Measurements from ENCODE around the gene CTBS. TPM values are rescaled to one million over a fixed set of nuclear protein-coding genes. Genes with fewer than 3 reads are reported as not detected.
A peak's percentile ranks its signal among the peaks of the same experiment; 100 is the strongest.

The CTBS gene
- total and polyA plus RNA-seq, 2 experiments from 2014 or later, result 25.4 to 33.6 TPM

GRCh38 chr1:84569216-84569615, 5.0 kb downstream of the CTBS start:
- DNase-seq (ENCODE audit: low spot score), result no peak
- Histone ChIP-seq H3K27me3 (no peaks in the 10 kb centered on the region), H3K9me2 (replicated peaks; ENCODE audit: insufficient read depth) (no peaks in the 10 kb centered on the region), H3K4me3 (no peak overlapping the region), H3K79me2 (peaks cover 13% of the 10 kb centered on the region), H3K9me3 (ENCODE audit: low read depth) (no peaks in the 10 kb centered on the region), H3K4me2 (no peak overlapping the region), H3K4me1 (ENCODE audit: insufficient read depth) (peaks cover 5% of the 10 kb centered on the region), H3K36me3 (replicated peaks; ENCODE audit: insufficient read depth, low read depth) (no peaks in the 10 kb centered on the region), H3K27ac (no peak overlapping the region), H2AFZ (no peak overlapping the region), H4K20me1 (ENCODE audit: insufficient read depth, poor library complexity, severe bottlenecking) (no peaks in the 10 kb centered on the region)
- TF ChIP-seq EZH2phosphoT487 (IDR thresholded peaks at IDR 0.05; ENCODE audit: low read depth, severe bottlenecking, unreplicated experiment) (no peak), CTCF (IDR thresholded peaks at IDR 0.05; ENCODE audit: poor library complexity) (no peak), EZH2 (IDR thresholded peaks at IDR 0.05; ENCODE audit: borderline replicate concordance) (no peak)

- Histone ChIP-seq H3K27me3 (no peaks in the 10 kb centered on the region), H3K4me3 (no peak overlapping the region), H4K20me1 (ENCODE audit: insufficient read depth, poor library complexity, severe bottlenecking) (no peaks in the 10 kb centered on the region), H3K4me1 (ENCODE audit: insufficient read depth) (no peaks in the 10 kb centered on the region), H2AFZ (no peak overlapping the region), H3K36me3 (replicated peaks; ENCODE audit: insufficient read depth, low read depth) (no peaks in the 10 kb centered on the region), H3K79me2 (no peaks in the 10 kb centered on the region), H3K27ac (no peak overlapping the region), H3K4me2 (no peak overlapping the region), H3K9me2 (replicated peaks; ENCODE audit: insufficient read depth) (no peaks in the 10 kb centered on the region), H3K9me3 (ENCODE audit: low read depth) (no peaks in the 10 kb centered on the region)
- no peak for DNase-seq (ENCODE audit: low spot score)
- WGBS (ENCODE audit: low lambda C conversion rate, missing lambda C conversion rate), result 99% methylated on average over 2 of the region's 2 CpGs
- TF ChIP-seq EZH2 (IDR thresholded peaks at IDR 0.05; ENCODE audit: borderline replicate concordance) (no peak), EZH2phosphoT487 (IDR thresholded peaks at IDR 0.05; ENCODE audit: low read depth, severe bottlenecking, unreplicated experiment) (no peak), CTCF (IDR thresholded peaks at IDR 0.05; ENCODE audit: poor library complexity) (no peak)
Measured at GRCh38 chr1:84550826-84551225, 23.4 kb downstream of the CTBS start.

GRCh38 chr1:84541679-84542078, 32.6 kb downstream of the CTBS start:
- no peaks in the 10 kb centered on the region for H3K79me2 ChIP-seq
- no peaks in the 10 kb centered on the region for H3K27me3 ChIP-seq
- H3K9me3 ChIP-seq (ENCODE audit: low read depth), result no peaks in the 10 kb centered on the region
- no peaks in the 10 kb centered on the region for H3K36me3 ChIP-seq (replicated peaks; ENCODE audit: insufficient read depth, low read depth)
- DNase-seq (ENCODE audit: low spot score), result no peak
- no peak overlapping the region for H3K4me2 ChIP-seq
- H3K4me3 ChIP-seq, result no peak overlapping the region
- TF ChIP-seq CTCF (IDR thresholded peaks at IDR 0.05; ENCODE audit: poor library complexity) (peak; percentile 27), EZH2 (IDR thresholded peaks at IDR 0.05; ENCODE audit: borderline replicate concordance) (no peak)
- H2AFZ ChIP-seq, result no peak overlapping the region
- no peaks in the 10 kb centered on the region for H3K9me2 ChIP-seq (replicated peaks; ENCODE audit: insufficient read depth)
- H3K4me1 ChIP-seq (ENCODE audit: insufficient read depth), result no peaks in the 10 kb centered on the region
- no peaks in the 10 kb centered on the region for H4K20me1 ChIP-seq (ENCODE audit: insufficient read depth, poor library complexity, severe bottlenecking)
- 82% methylated on average over 4 of the region's 4 CpGs for WGBS (ENCODE audit: low lambda C conversion rate, missing lambda C conversion rate)
- H3K27ac ChIP-seq, result peak overlapping the region; percentile 7

- H3K4me1 ChIP-seq (ENCODE audit: insufficient read depth), result no peaks in the 10 kb centered on the region
- H4K20me1 ChIP-seq (ENCODE audit: insufficient read depth, poor library complexity, severe bottlenecking), result no peaks in the 10 kb centered on the region
- WGBS (ENCODE audit: low lambda C conversion rate, missing lambda C conversion rate), result 37% methylated on average over 1 of the region's 1 CpG
- no peak overlapping the region for H3K4me3 ChIP-seq
- no peaks in the 10 kb centered on the region for H3K9me2 ChIP-seq (replicated peaks; ENCODE audit: insufficient read depth)
- H3K36me3 ChIP-seq (replicated peaks; ENCODE audit: insufficient read depth, low read depth), result no peaks in the 10 kb centered on the region
- H3K27me3 ChIP-seq, result no peaks in the 10 kb centered on the region
- DNase-seq (ENCODE audit: low spot score), result peak; percentile 30
- no peaks in the 10 kb centered on the region for H3K9me3 ChIP-seq (ENCODE audit: low read depth)
- TF ChIP-seq EZH2 (IDR thresholded peaks at IDR 0.05; ENCODE audit: borderline replicate concordance) (no peak), EZH2phosphoT487 (IDR thresholded peaks at IDR 0.05; ENCODE audit: low read depth, severe bottlenecking, unreplicated experiment) (no peak), CTCF (IDR thresholded peaks at IDR 0.05; ENCODE audit: poor library complexity) (no peak)
- peak overlapping the region; percentile 20 for H3K27ac ChIP-seq
- H3K79me2 ChIP-seq, result no peaks in the 10 kb centered on the region
- H3K4me2 ChIP-seq, result no peak overlapping the region
- H2AFZ ChIP-seq, result no peak overlapping the region
Measured at GRCh38 chr1:84540759-84541158, 33.5 kb downstream of the CTBS start.

Data from hepatocyte (in vitro differentiated cells).